HepG2 (cell line): Measurements from ENCODE around the gene S1PR2. TPM values are rescaled to one million over a fixed set of nuclear protein-coding genes. Genes with fewer than 3 reads are reported as not detected.

Source experiments
- FOXA3 ChIP-seq: IDR thresholded peaks from 2 replicates; pipeline ENCODE4 v1.6.1; 2016; ENCODE audit warnings: missing genetic modification reagents, missing compliant biosample characterization
- ZKSCAN5 ChIP-seq: sonication (generic); formaldehyde crosslinking; IDR thresholded peaks from 2 replicates; pipeline ENCODE4 v1.5.1; 2020; ENCODE audit warnings: mild to moderate bottlenecking, missing genetic modification reagents
- ZNF274 ChIP-seq: sonication (generic); formaldehyde crosslinking; IDR thresholded peaks from 2 replicates; pipeline ENCODE4 v1.5.1; 2020; ENCODE audit warnings: mild to moderate bottlenecking, missing genetic modification reagents
- ZNF512B ChIP-seq: sonication (generic); formaldehyde crosslinking; IDR thresholded peaks from 2 replicates; pipeline ENCODE4 v1.5.1; 2020; ENCODE audit warnings: missing genetic modification reagents, mild to moderate bottlenecking, borderline replicate concordance
- ZNF570 ChIP-seq: sonication (generic); formaldehyde crosslinking; IDR thresholded peaks from 2 replicates; pipeline ENCODE4 v1.4.0; 2020; ENCODE audit warnings: mild to moderate bottlenecking, missing genetic modification reagents, borderline replicate concordance
- ZXDC ChIP-seq: sonication (generic); formaldehyde crosslinking; IDR thresholded peaks from 2 replicates; pipeline ENCODE4 v1.5.0; 2020; ENCODE audit warnings: mild to moderate bottlenecking, missing genetic modification reagents
- polyA plus RNA-seq, 8 experiments: library from polyadenylated mRNA; depleted of rRNA in 3 of 8; stranded (reverse) in 7 of 8; unstranded in 1 of 8; fragments of >200 nt; fragmentation: Illumina TruSeq in 4 of 8; extraction: Trizol in 4 of 8; gene quantifications; 2 replicates each; pipeline versions ENCODE4 v1.2.1 to v1.2.3, GENCODE V29; 2011 to 2016; ENCODE audit warnings: low read depth in 4 of 8, missing spikeins in 1 of 8, mixed read lengths in 1 of 8; ENCODE audit not compliant: insufficient read depth in 1 of 8
- total RNA-seq, 5 experiments: library from RNA; depleted of rRNA; stranded (reverse); fragments of >200 nt; fragmentation: Illumina TruSeq; extraction: Trizol; gene quantifications; 2 replicates each; pipeline ENCODE4 v1.2.3, GENCODE V29; 2016; ENCODE audit warnings: low read depth in 1 of 5

Gene S1PR2
- total and polyA plus RNA-seq, 2 of the 13 experiments (the other 11 are each of a cell fraction or from before 2014, with no cell fraction given), result 0.91 to 1.3 TPM

DNA sequence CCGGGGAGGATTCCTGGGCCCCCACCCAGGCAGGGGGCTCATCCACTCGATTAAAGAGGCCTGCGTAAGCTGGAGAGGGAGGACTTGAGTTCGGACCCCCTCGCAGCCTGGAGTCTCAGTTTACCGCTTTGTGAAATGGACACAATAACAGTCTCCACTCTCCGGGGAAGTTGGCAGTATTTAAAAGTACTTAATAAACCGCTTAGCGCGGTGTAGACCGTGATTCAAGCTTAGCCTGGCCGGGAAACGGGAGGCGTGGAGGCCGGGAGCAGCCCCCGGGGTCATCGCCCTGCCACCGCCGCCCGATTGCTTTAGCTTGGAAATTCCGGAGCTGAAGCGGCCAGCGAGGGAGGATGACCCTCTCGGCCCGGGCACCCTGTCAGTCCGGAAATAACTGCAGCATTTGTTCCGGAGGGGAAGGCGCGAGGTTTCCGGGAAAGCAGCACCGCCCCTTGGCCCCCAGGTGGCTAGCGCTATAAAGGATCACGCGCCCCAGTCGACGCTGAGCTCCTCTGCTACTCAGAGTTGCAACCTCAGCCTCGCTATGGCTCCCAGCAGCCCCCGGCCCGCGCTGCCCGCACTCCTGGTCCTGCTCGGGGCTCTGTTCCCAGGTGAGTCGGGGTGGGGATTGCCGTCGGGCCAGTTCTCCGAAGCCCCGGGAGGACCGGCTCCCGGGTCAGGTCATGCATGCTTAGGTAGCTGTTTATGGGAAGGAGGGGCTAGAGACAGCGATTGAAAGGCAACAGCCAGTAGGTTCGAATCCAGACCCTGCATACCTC lies 39.7 kb upstream of the S1PR2 start, which contains the start of gene ICAM1 (continued):
- TF ChIP-seq ZXDC (no peak), FOXA3 (peak; percentile 76), ZKSCAN5 (no peak), ZNF512B (no peak), ZNF570 (0 out of 2 replicates have a peak, but pooled peaks have one; percentile 12), ZNF274 (CRISPR knock-in tag) (peak; percentile 17; the same call in 1 of the 2 replicates)
